ENCODE data around the gene RNASE9.
"Not testable (repeated sequence)": the region's sequence is repeated elsewhere in the genome, so short reads cannot be mapped to it uniquely, and the experiment has no call there.

The RNASE9 gene

GRCh38 chr14:20578325-20578724 is 17.5 kb upstream of the RNASE9 start:
- no peak overlapping the region for H2AK5ac ChIP-seq (ENCODE audit: low read length, severe bottlenecking)
- no peak overlapping the region for H3K9ac ChIP-seq (ENCODE audit: low read length)
- H3K36me3 ChIP-seq (ENCODE audit: control insufficient read depth in 1 of 2, insufficient read depth in 2 of 2, low read depth in 1 of 2, low read length in 2 of 2): no peaks in the 10 kb centered on the region
- H3K4me1 ChIP-seq (ENCODE audit: control insufficient read depth, insufficient read depth, low read depth, low read length): no peaks in the 10 kb centered on the region
- no peak overlapping the region for H2BK120ac ChIP-seq (ENCODE audit: low read depth, low read length)
- H2BK12ac ChIP-seq (ENCODE audit: low read length in 2 of 2): no peak overlapping the region
- no peaks in the 10 kb centered on the region for H3K9me3 ChIP-seq (ENCODE audit: control insufficient read depth, low read length)
- no peak overlapping the region for H2AFZ ChIP-seq (ENCODE audit: low read depth, low read length)
- no peak overlapping the region for H4K91ac ChIP-seq (ENCODE audit: low read length)
- H2BK15ac ChIP-seq (ENCODE audit: low read depth, poor library complexity, severe bottlenecking): no peak overlapping the region
- no peak overlapping the region for H3K14ac ChIP-seq (ENCODE audit: low read length in 2 of 2)
- no peak overlapping the region for H3K4me2 ChIP-seq (ENCODE audit: low read length, poor library complexity, severe bottlenecking)
- no peak overlapping the region for H3K18ac ChIP-seq (ENCODE audit: low read depth in 1 of 2, low read length in 2 of 2)
- no peak for DNase-seq
- WGBS: 71% methylated on average over 3 of the region's 3 CpGs
- peaks cover 3 to 15% of the 10 kb centered on the region in 2 experiments for H3K27me3 ChIP-seq (ENCODE audit: control insufficient read depth in 1 of 2, insufficient read depth in 1 of 2, low read length in 2 of 2)
- no peak overlapping the region for H3K4me3 ChIP-seq (ENCODE audit: insufficient read depth in 1 of 2, low read depth in 1 of 2, low read length in 2 of 2)
- no peak overlapping the region for H3K23ac ChIP-seq (ENCODE audit: low read length in 2 of 2)
- H4K8ac ChIP-seq (ENCODE audit: low read length): no peak overlapping the region
- no peaks in the 10 kb centered on the region for H3K79me1 ChIP-seq (replicated peaks; ENCODE audit: low read length, poor library complexity, severe bottlenecking)
- H3K27ac ChIP-seq (ENCODE audit: low read length, poor library complexity, severe bottlenecking): no peak overlapping the region
- H3K4ac ChIP-seq (ENCODE audit: low read depth in 1 of 2, low read length in 2 of 2): no peak overlapping the region
- no peak overlapping the region for H2BK5ac ChIP-seq (ENCODE audit: low read depth, low read length, poor library complexity, severe bottlenecking)

DNA sequence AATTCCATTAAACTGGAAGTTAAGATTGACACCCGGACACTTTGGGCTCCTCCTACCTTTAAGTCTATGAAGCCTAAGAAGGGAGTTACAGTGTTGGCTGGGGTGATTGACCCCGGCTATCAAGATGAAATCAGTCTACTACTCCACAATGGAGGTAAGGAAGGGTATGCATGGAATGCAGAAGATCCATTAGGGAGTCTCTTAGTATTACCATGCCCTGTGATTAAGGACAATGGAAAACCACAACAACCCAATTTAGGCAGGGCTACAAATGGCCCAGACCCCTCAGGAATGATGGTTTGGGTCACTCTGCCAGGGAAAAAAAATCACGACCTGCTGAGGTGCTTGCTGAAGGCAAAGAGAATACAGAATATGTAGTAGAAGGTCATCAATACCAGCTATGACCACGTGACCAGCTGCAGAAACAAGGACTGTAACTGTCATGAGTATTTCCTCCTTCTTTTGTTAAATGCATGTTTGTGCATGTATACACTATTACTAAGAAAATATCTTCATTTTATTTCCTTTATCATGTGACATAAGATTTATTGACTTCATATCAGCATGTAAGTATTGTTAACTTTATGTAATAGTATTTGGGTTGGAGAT is 11.6 kb upstream of the RNASE9 start:
- H4K8ac ChIP-seq (ENCODE audit: low read length); H3K4me3 ChIP-seq (ENCODE audit: insufficient read depth in 1 of 2, low read depth in 1 of 2, low read length in 2 of 2); H3K18ac ChIP-seq (ENCODE audit: low read depth in 1 of 2, low read length in 2 of 2); H3K4me1 ChIP-seq (ENCODE audit: control insufficient read depth, insufficient read depth, low read depth, low read length); H3K27ac ChIP-seq (ENCODE audit: low read length, poor library complexity, severe bottlenecking); H4K91ac ChIP-seq (ENCODE audit: low read length); H2AFZ ChIP-seq (ENCODE audit: low read depth, low read length); H3K36me3 ChIP-seq (ENCODE audit: control insufficient read depth in 1 of 2, insufficient read depth in 2 of 2, low read depth in 1 of 2, low read length in 2 of 2); H2BK5ac ChIP-seq (ENCODE audit: low read depth, low read length, poor library complexity, severe bottlenecking); H3K4ac ChIP-seq (ENCODE audit: low read depth in 1 of 2, low read length in 2 of 2); H2AK5ac ChIP-seq (ENCODE audit: low read length, severe bottlenecking); H2BK15ac ChIP-seq (ENCODE audit: low read depth, poor library complexity, severe bottlenecking); H3K4me2 ChIP-seq (ENCODE audit: low read length, poor library complexity, severe bottlenecking); H2BK120ac ChIP-seq (ENCODE audit: low read depth, low read length); H3K14ac ChIP-seq (ENCODE audit: low read length in 2 of 2); H3K27me3 ChIP-seq (ENCODE audit: control insufficient read depth in 1 of 2, insufficient read depth in 1 of 2, low read length in 2 of 2); H3K9ac ChIP-seq (ENCODE audit: low read length); DNase-seq; H3K79me1 ChIP-seq (replicated peaks; ENCODE audit: low read length, poor library complexity, severe bottlenecking); H3K23ac ChIP-seq (ENCODE audit: low read length in 2 of 2); H2BK12ac ChIP-seq (ENCODE audit: low read length in 2 of 2): not testable (repeated sequence)
- 70% methylated on average over 3 of the region's 4 CpGs for WGBS
- peaks cover 20% of the 10 kb centered on the region for H3K9me3 ChIP-seq (ENCODE audit: control insufficient read depth, low read length)

GRCh38 chr14:20570720-20571119 is 9.9 kb upstream of the RNASE9 start:
- H3K4me1 ChIP-seq (ENCODE audit: control insufficient read depth, insufficient read depth, low read depth, low read length); DNase-seq; H3K18ac ChIP-seq (ENCODE audit: low read depth in 1 of 2, low read length in 2 of 2); H3K27ac ChIP-seq (ENCODE audit: low read length, poor library complexity, severe bottlenecking); H3K4ac ChIP-seq (ENCODE audit: low read depth in 1 of 2, low read length in 2 of 2); H3K79me1 ChIP-seq (replicated peaks; ENCODE audit: low read length, poor library complexity, severe bottlenecking); H4K91ac ChIP-seq (ENCODE audit: low read length); H2BK120ac ChIP-seq (ENCODE audit: low read depth, low read length); H3K4me2 ChIP-seq (ENCODE audit: low read length, poor library complexity, severe bottlenecking); H3K14ac ChIP-seq (ENCODE audit: low read length in 2 of 2); H3K27me3 ChIP-seq (ENCODE audit: control insufficient read depth in 1 of 2, insufficient read depth in 1 of 2, low read length in 2 of 2); H3K23ac ChIP-seq (ENCODE audit: low read length in 2 of 2); H3K36me3 ChIP-seq (ENCODE audit: control insufficient read depth in 1 of 2, insufficient read depth in 2 of 2, low read depth in 1 of 2, low read length in 2 of 2); H2BK15ac ChIP-seq (ENCODE audit: low read depth, poor library complexity, severe bottlenecking); H2BK5ac ChIP-seq (ENCODE audit: low read depth, low read length, poor library complexity, severe bottlenecking); H3K9ac ChIP-seq (ENCODE audit: low read length); H2AK5ac ChIP-seq (ENCODE audit: low read length, severe bottlenecking); H2AFZ ChIP-seq (ENCODE audit: low read depth, low read length); H3K4me3 ChIP-seq (ENCODE audit: insufficient read depth in 1 of 2, low read depth in 1 of 2, low read length in 2 of 2); H4K8ac ChIP-seq (ENCODE audit: low read length); H2BK12ac ChIP-seq (ENCODE audit: low read length in 2 of 2): not testable (repeated sequence)
- WGBS: 60% methylated on average over 1 of the region's 1 CpG
- peaks cover 20% of the 10 kb centered on the region for H3K9me3 ChIP-seq (ENCODE audit: control insufficient read depth, low read length)

- WGBS: 52% methylated on average over 2 of the region's 2 CpGs
- H3K23ac ChIP-seq (ENCODE audit: low read length in 2 of 2); H4K91ac ChIP-seq (ENCODE audit: low read length); H3K4me3 ChIP-seq (ENCODE audit: insufficient read depth in 1 of 2, low read depth in 1 of 2, low read length in 2 of 2); H3K27me3 ChIP-seq (ENCODE audit: control insufficient read depth in 1 of 2, insufficient read depth in 1 of 2, low read length in 2 of 2); H2BK15ac ChIP-seq (ENCODE audit: low read depth, poor library complexity, severe bottlenecking); H2AK5ac ChIP-seq (ENCODE audit: low read length, severe bottlenecking); H3K18ac ChIP-seq (ENCODE audit: low read depth in 1 of 2, low read length in 2 of 2); H2BK5ac ChIP-seq (ENCODE audit: low read depth, low read length, poor library complexity, severe bottlenecking); H3K36me3 ChIP-seq (ENCODE audit: control insufficient read depth in 1 of 2, insufficient read depth in 2 of 2, low read depth in 1 of 2, low read length in 2 of 2); H2BK120ac ChIP-seq (ENCODE audit: low read depth, low read length); H2AFZ ChIP-seq (ENCODE audit: low read depth, low read length); H3K9ac ChIP-seq (ENCODE audit: low read length); H3K14ac ChIP-seq (ENCODE audit: low read length in 2 of 2); H3K79me1 ChIP-seq (replicated peaks; ENCODE audit: low read length, poor library complexity, severe bottlenecking); H3K4me2 ChIP-seq (ENCODE audit: low read length, poor library complexity, severe bottlenecking); H2BK12ac ChIP-seq (ENCODE audit: low read length in 2 of 2); H3K4me1 ChIP-seq (ENCODE audit: control insufficient read depth, insufficient read depth, low read depth, low read length); DNase-seq; H4K8ac ChIP-seq (ENCODE audit: low read length); H3K27ac ChIP-seq (ENCODE audit: low read length, poor library complexity, severe bottlenecking); H3K4ac ChIP-seq (ENCODE audit: low read depth in 1 of 2, low read length in 2 of 2): not testable (repeated sequence)
- peaks cover 20% of the 10 kb centered on the region for H3K9me3 ChIP-seq (ENCODE audit: control insufficient read depth, low read length)
These were observed 9.0 kb upstream of the RNASE9 start for GRCh38 chr14:20569865-20570264.
